Kidney capillary endothelial cell (primary cell): ENCODE results near the gene EID3.
"Not testable (repeated sequence)": the region's sequence is repeated elsewhere in the genome, so short reads cannot be mapped to it uniquely, and the experiment has no call there.

Source experiments
- DNase-seq: peaks from one replicate; pipeline ENCODE4 v3.0.0-alpha.2; 2018; ENCODE audit warnings: low spot score

EID3 gene

GRCh38 chr12:104303538-104304151, at the start of gene EID3:
Gene EID3 (plus strand): TSS chr12:104303739. CDS start chr12:104303935, 196 bp downstream.
- DNase-seq: peak; percentile 77

- no peak for DNase-seq
Measured at GRCh38 chr12:104257913-104258472, 45.5 kb upstream of the EID3 start.

- DNase-seq: no peak
Measured at GRCh38 chr12:104258476-104259067, 45.0 kb upstream of the EID3 start.

GRCh38 chr12:104263026-104263425, 40.5 kb upstream of the EID3 start:
- DNase-seq: no peak

- no peak for DNase-seq
Measured at GRCh38 chr12:104263580-104264358, 39.8 kb upstream of the EID3 start.

- not testable (repeated sequence) for DNase-seq
Measured at GRCh38 chr12:104265436-104265835, 38.1 kb upstream of the EID3 start.

- no peak for DNase-seq
Measured at GRCh38 chr12:104272938-104273337, 30.6 kb upstream of the EID3 start.

- no peak for DNase-seq
Measured at GRCh38 chr12:104273503-104273902, 30.0 kb upstream of the EID3 start.

GRCh38 chr12:104274811-104275210, 28.7 kb upstream of the EID3 start:
- DNase-seq: no peak

- no peak for DNase-seq
Measured at GRCh38 chr12:104275689-104276088, 27.9 kb upstream of the EID3 start.

- no peak for DNase-seq
Measured at GRCh38 chr12:104276273-104277131, 27.0 kb upstream of the EID3 start.

- no peak for DNase-seq
Measured at GRCh38 chr12:104279164-104279563, 24.4 kb upstream of the EID3 start.

- DNase-seq: no peak
Measured at GRCh38 chr12:104280111-104280510, 23.4 kb upstream of the EID3 start.

- peak; percentile 96 for DNase-seq
Measured at GRCh38 chr12:104280717-104281458, 22.7 kb upstream of the EID3 start.

GRCh38 chr12:104281636-104282035, 21.9 kb upstream of the EID3 start:
- DNase-seq: no peak

GRCh38 chr12:104282109-104282508, 21.4 kb upstream of the EID3 start:
- DNase-seq: no peak

GRCh38 chr12:104285740-104286515, 17.6 kb upstream of the EID3 start:
- peak; percentile 74 for DNase-seq

- peak; percentile 93 for DNase-seq
Measured at GRCh38 chr12:104286516-104287482, 16.7 kb upstream of the EID3 start.

GRCh38 chr12:104288635-104289274, 14.8 kb upstream of the EID3 start:
- DNase-seq: peak; percentile 67
